Lower leg skin (tissue), 4 donors: ENCODE results near the gene COG5. TPM values are rescaled to one million over a fixed set of nuclear protein-coding genes. Genes with fewer than 3 reads are reported as not detected.

Experiments
- DNase-seq, 2 donors: peaks; one replicate each; pipeline ENCODE4 v3.0.0-alpha.2; 2019; ENCODE audit warnings: low spot score in 2 of 2
- H3K4me3 ChIP-seq: fragments of 200-600 bp; sonication (generic); 2 replicates; pipeline ENCODE4 v1.5.1; 2017; ENCODE audit warnings: mild to moderate bottlenecking, low read depth; ENCODE audit not compliant: poor library complexity, severe bottlenecking
- CTCF ChIP-seq, 3 donors: fragments of 450-650 bp; IDR thresholded peaks; one replicate each; pipeline ENCODE4 v1.5.1; 2016; ENCODE audit warnings: antibody characterized with exemption in 3 of 3, mild to moderate bottlenecking in 3 of 3, moderate library complexity in 2 of 3
- POLR2A ChIP-seq, 2 donors: fragments of 450-650 bp; IDR thresholded peaks; one replicate each; pipeline ENCODE4 v1.6.1; 2016 to 2017; ENCODE audit warnings: antibody characterized with exemption in 2 of 2, mild to moderate bottlenecking in 1 of 2, moderate library complexity in 1 of 2
- WGBS, 2 donors: methylation state at CpG; one replicate each; pipeline ENCODE4 v1.1.5; 2018; 5-methylcytosine and 5-hydroxymethylcytosine counted together
- intact Hi-C: fragments of 100-400 bp; cut with DNase I; formaldehyde crosslinking; loops from one replicate; pipeline ENCODE4 v1.15.0; 2023; ENCODE audit warnings: low total_unique reads
- total RNA-seq, 4 donors: library from RNA; depleted of rRNA; stranded (reverse); fragments of >200 nt; gene quantifications; one replicate each; pipeline ENCODE4 v1.1.0, GENCODE V29; 2016

The COG5 gene
- total RNA-seq, 4 donors from 2014 or later, result 34.4 to 50.6 (median 43.4) TPM

- no peak for DNase-seq
- TF ChIP-seq CTCF (IDR thresholded peaks at IDR 0.05) (no peak), POLR2A (IDR thresholded peaks at IDR 0.05) (no peak)
- intact Hi-C loops, result no loop called here
- 77 to 81% methylated on average over 1 of the region's 1 CpG for WGBS, 2 donors
- H3K4me3 ChIP-seq, result no peak overlapping the region
Measured at GRCh38 chr7:107194052-107194451, 369.7 kb downstream of the COG5 start.

- intact Hi-C loops, result no loop called here
Measured at GRCh38 chr7:107190090-107190489, 373.6 kb downstream of the COG5 start.

GRCh38 chr7:107187774-107188173, 375.9 kb downstream of the COG5 start:
- intact Hi-C loops, result no loop called here
- no peak for DNase-seq
- TF ChIP-seq POLR2A (IDR thresholded peaks at IDR 0.05) (no peak), CTCF (IDR thresholded peaks at IDR 0.05) (no peak)
- no peak overlapping the region for H3K4me3 ChIP-seq
- WGBS, 2 donors, result 91 to 93% methylated on average over 2 of the region's 2 CpGs

More at GRCh38 chr7:107190090-107190489, 373.6 kb downstream of the COG5 start:
- 98 to 99% methylated on average over 2 of the region's 2 CpGs for WGBS, 2 donors
- no peak for TF ChIP-seq POLR2A (IDR thresholded peaks at IDR 0.05)
- TF ChIP-seq CTCF (IDR thresholded peaks at IDR 0.05), result no peak
- no peak for DNase-seq
- H3K4me3 ChIP-seq, result no peak overlapping the region

- WGBS, 2 donors, result 93 to 96% methylated on average over 4 of the region's 4 CpGs
- TF ChIP-seq CTCF (IDR thresholded peaks at IDR 0.05) (no peak), POLR2A (IDR thresholded peaks at IDR 0.05) (no peak)
- no peak for DNase-seq
- intact Hi-C loops, result no loop called here
- no peak overlapping the region for H3K4me3 ChIP-seq
Measured at GRCh38 chr7:107186240-107186639, 377.5 kb downstream of the COG5 start.

- TF ChIP-seq POLR2A (IDR thresholded peaks at IDR 0.05), result no peak
- WGBS, 2 donors, result 83 to 86% methylated on average over 4 of the region's 4 CpGs
- intact Hi-C loops, result no loop called here
- DNase-seq, result no peak
- H3K4me3 ChIP-seq, result no peak overlapping the region
Measured at GRCh38 chr7:107185716-107186115, 378.0 kb downstream of the COG5 start.

GRCh38 chr7:107181172-107181571, 382.5 kb downstream of the COG5 start:
- WGBS, 2 donors, result 82 to 86% methylated on average over 5 of the region's 5 CpGs
- H3K4me3 ChIP-seq, result no peak overlapping the region
- TF ChIP-seq CTCF (IDR thresholded peaks at IDR 0.05) (no peak), POLR2A (IDR thresholded peaks at IDR 0.05) (no peak)
- DNase-seq, result no peak
- intact Hi-C loops, result no loop called here
